MM.1S (cell line): ENCODE data around the gene ARHGAP26.

Experiments
- DNase-seq: peaks from one replicate; pipeline ENCODE4 v3.0.0-alpha.2; 2015
- H2AFZ ChIP-seq: fragments of 300-600 bp; sonication (generic); 2 replicates; pipeline ENCODE4 v1.6.0; 2016; ENCODE audit warnings: antibody characterized with exemption, low read length
- H3F3A ChIP-seq: fragments of 300-600 bp; sonication (generic); 2 replicates; pipeline ENCODE4 v1.6.1; 2016; ENCODE audit warnings: mild to moderate bottlenecking, antibody characterized with exemption, low read length, moderate library complexity, mixed read lengths; ENCODE audit not compliant: insufficient read depth
- H3K27ac ChIP-seq: fragments of 300-600 bp; sonication (generic); 2 replicates; pipeline ENCODE4 v1.5.1; 2016; ENCODE audit warnings: mild to moderate bottlenecking, low read length
- H3K27me3 ChIP-seq: fragments of 300-600 bp; sonication (generic); replicated peaks from 2 replicates; pipeline ENCODE4 v1.6.0; 2016; ENCODE audit warnings: low read length; ENCODE audit not compliant: insufficient read depth
- H3K36me3 ChIP-seq: fragments of 300-600 bp; sonication (generic); replicated peaks from 2 replicates; pipeline ENCODE4 v1.6.1; 2016; ENCODE audit warnings: mild to moderate bottlenecking, low read length, mixed read lengths; ENCODE audit not compliant: insufficient read depth
- H3K4me1 ChIP-seq: fragments of 300-600 bp; sonication (generic); 2 replicates; pipeline ENCODE4 v1.6.1; 2016; ENCODE audit warnings: low read length, mixed read lengths
- H3K4me2 ChIP-seq: fragments of 300-600 bp; sonication (generic); 2 replicates; pipeline ENCODE4 v1.6.0; 2016; ENCODE audit warnings: low read depth, low read length
- H3K4me3 ChIP-seq: fragments of 300-600 bp; sonication (generic); 2 replicates; pipeline ENCODE4 v1.5.1; 2016; ENCODE audit warnings: low read length, mixed read lengths
- H3K79me2 ChIP-seq: fragments of 300-600 bp; sonication (generic); 2 replicates; pipeline ENCODE4 v1.6.1; 2016; ENCODE audit warnings: mixed run types, low read length, mixed read lengths
- H3K9ac ChIP-seq: fragments of 300-600 bp; sonication (generic); 2 replicates; pipeline ENCODE4 v1.6.1; 2016; ENCODE audit warnings: low read length, mixed read lengths
- H3K9me2 ChIP-seq: fragments of 300-600 bp; sonication (generic); replicated peaks from 2 replicates; pipeline ENCODE4 v1.6.1; 2016; ENCODE audit warnings: mild to moderate bottlenecking, low read length, mixed read lengths; ENCODE audit not compliant: insufficient read depth
- H3K9me3 ChIP-seq: fragments of 300-600 bp; sonication (generic); replicated peaks from 2 replicates; pipeline ENCODE4 v1.6.1; 2016; ENCODE audit warnings: mild to moderate bottlenecking, low read length, mixed read lengths; ENCODE audit not compliant: insufficient read depth
- H4K20me1 ChIP-seq: fragments of 300-600 bp; sonication (generic); 2 replicates; pipeline ENCODE4 v1.6.1; 2016; ENCODE audit warnings: mild to moderate bottlenecking, low read length, moderate library complexity, mixed read lengths; ENCODE audit not compliant: insufficient read depth
- CTCF ChIP-seq: fragments of 300-600 bp; sonication (generic); IDR thresholded peaks from 2 replicates; pipeline ENCODE4 v1.5.1; 2016; ENCODE audit warnings: antibody characterized with exemption, low read length, mixed read lengths
- EZH2 ChIP-seq: fragments of 300-600 bp; sonication (generic); optimal IDR thresholded peaks from 2 replicates; pipeline ENCODE3; 2017; ENCODE audit warnings: low read depth, mild to moderate bottlenecking, antibody characterized with exemption, low read length, mixed read lengths
- EZH2phosphoT487 ChIP-seq: fragments of 300-600 bp; sonication (generic); IDR thresholded peaks from 2 replicates; pipeline ENCODE4 v1.6.1; 2018; ENCODE audit warnings: antibody characterized with exemption, low read length

The ARHGAP26 gene

GRCh38 chr5:142748132-142748531, 22.0 kb upstream of the ARHGAP26 start:
- no peak overlapping the region for H3K4me2 ChIP-seq
- H3K9me3 ChIP-seq = no peaks in the 10 kb centered on the region
- H3K4me3 ChIP-seq = no peak overlapping the region
- no peak for DNase-seq
- H3K4me1 ChIP-seq = no peaks in the 10 kb centered on the region
- no peaks in the 10 kb centered on the region for H3K9me2 ChIP-seq
- TF ChIP-seq EZH2phosphoT487 (no peak), CTCF (no peak), EZH2 (no peak)
- H4K20me1 ChIP-seq = no peaks in the 10 kb centered on the region
- H3F3A ChIP-seq = no peaks in the 10 kb centered on the region
- H2AFZ ChIP-seq = no peak overlapping the region
- H3K27ac ChIP-seq = no peak overlapping the region
- H3K79me2 ChIP-seq = no peaks in the 10 kb centered on the region
- no peaks in the 10 kb centered on the region for H3K27me3 ChIP-seq
- no peak overlapping the region for H3K9ac ChIP-seq
- no peaks in the 10 kb centered on the region for H3K36me3 ChIP-seq

DNA sequence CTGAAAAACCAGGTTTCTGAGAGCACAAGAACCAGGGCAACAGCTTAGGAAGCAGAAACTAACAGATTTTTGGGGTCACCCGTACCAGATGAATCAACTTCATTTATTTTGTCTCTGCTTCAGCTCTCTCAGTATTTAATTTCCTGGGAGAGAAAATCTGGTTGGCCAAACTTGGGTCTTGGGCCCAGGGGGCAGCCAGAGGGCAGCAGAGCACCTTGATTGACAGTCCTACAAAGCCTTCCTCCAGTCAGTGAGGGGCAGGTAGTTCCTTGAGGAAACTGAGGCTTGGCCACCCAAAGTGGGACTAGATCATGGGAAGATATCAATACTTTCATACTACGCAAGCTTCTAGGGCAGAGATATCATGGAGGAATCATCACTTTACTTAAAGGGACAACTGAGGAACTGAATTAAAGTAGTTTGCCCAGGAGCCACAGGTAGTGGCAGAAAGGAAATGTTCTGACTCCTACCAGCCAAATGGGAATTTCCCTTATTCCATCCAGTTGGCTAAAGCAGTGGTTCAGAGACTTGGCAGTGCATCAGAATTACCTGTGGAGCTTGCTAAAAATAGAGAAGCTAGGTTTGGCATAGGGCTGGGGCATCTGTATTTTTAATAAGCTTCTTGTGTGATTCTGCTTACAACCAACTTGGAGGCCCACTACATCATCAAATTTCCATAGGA, 21.5 kb upstream of the ARHGAP26 start:
- Histone ChIP-seq H3K4me3 (no peak overlapping the region), H3K27me3 (no peaks in the 10 kb centered on the region), H3K9me2 (no peaks in the 10 kb centered on the region), H3K4me2 (no peak overlapping the region), H3K4me1 (no peaks in the 10 kb centered on the region), H3K27ac (no peak overlapping the region), H3K9me3 (no peaks in the 10 kb centered on the region), H3K9ac (no peak overlapping the region), H2AFZ (no peak overlapping the region), H3K36me3 (no peaks in the 10 kb centered on the region), H3K79me2 (no peaks in the 10 kb centered on the region), H3F3A (no peaks in the 10 kb centered on the region), H4K20me1 (no peaks in the 10 kb centered on the region)
- TF ChIP-seq EZH2 (no peak), CTCF (peak; percentile 84), EZH2phosphoT487 (no peak)
- peak; percentile 43 for DNase-seq

DNA sequence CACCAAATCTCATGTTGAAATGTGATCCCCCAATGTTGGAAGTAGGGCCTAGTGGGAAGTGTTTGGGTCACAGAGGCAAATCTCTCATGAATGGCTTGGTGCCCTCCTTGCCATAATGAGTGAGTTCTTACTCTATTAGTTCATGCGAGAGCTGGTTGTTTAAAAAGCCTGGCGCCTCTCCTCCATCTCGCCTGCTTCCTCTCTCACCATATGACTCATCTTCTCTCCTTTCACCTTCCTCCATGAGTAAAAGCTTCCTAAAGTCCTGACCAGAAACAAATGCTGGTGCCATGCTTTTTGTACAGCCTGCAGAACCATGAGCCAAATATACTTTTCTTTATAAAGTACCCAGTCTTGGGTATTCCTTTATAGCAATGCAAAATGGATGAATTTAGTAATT, 20.9 kb upstream of the ARHGAP26 start:
- Histone ChIP-seq H3K4me2 (no peak overlapping the region), H3K27me3 (no peaks in the 10 kb centered on the region), H3K36me3 (no peaks in the 10 kb centered on the region), H3K79me2 (no peaks in the 10 kb centered on the region), H3K9ac (no peak overlapping the region), H3K9me2 (no peaks in the 10 kb centered on the region), H3K4me3 (no peak overlapping the region), H3K9me3 (no peaks in the 10 kb centered on the region), H3F3A (no peaks in the 10 kb centered on the region), H3K4me1 (no peaks in the 10 kb centered on the region), H2AFZ (no peak overlapping the region), H4K20me1 (no peaks in the 10 kb centered on the region), H3K27ac (no peak overlapping the region)
- no peak for TF ChIP-seq EZH2
- TF ChIP-seq EZH2phosphoT487 = no peak
- TF ChIP-seq CTCF = no peak
- no peak for DNase-seq
